RWPE2 (cell line): ENCODE data around the gene BMP2K.

Experiments used
- ATAC-seq: fragments of 200-7000 bp; cut with Tn5 transposase; 3 replicates; pipeline ENCODE4 v1.9.1; 2021; ENCODE audit warnings: low read depth
- DNase-seq: peaks from one replicate; pipeline ENCODE4 v3.0.0-alpha.2; 2020; ENCODE audit warnings: low spot score
- H3K27ac ChIP-seq: fragments of 450-650 bp; 2 replicates; pipeline ENCODE4 v1.5.1; 2017; ENCODE audit warnings: mild to moderate bottlenecking; ENCODE audit not compliant: poor library complexity, severe bottlenecking
- H3K27me3 ChIP-seq: fragments of 250-450 bp; sonication (Bioruptor Pico); 2 replicates; pipeline ENCODE4 v1.5.1; 2021; ENCODE audit warnings: mild to moderate bottlenecking, moderate library complexity; ENCODE audit not compliant: insufficient read depth, poor library complexity, severe bottlenecking
- H3K36me3 ChIP-seq: fragments of 250-450 bp; sonication (Bioruptor Pico); 2 replicates; pipeline ENCODE4 v1.5.1; 2020; ENCODE audit warnings: low read depth, mild to moderate bottlenecking, moderate library complexity
- H3K4me1 ChIP-seq: fragments of 250-450 bp; sonication (Bioruptor Pico); 2 replicates; pipeline ENCODE4 v1.5.1; 2021; ENCODE audit warnings: mild to moderate bottlenecking, moderate library complexity; ENCODE audit not compliant: insufficient read depth, poor library complexity, severe bottlenecking
- H3K4me3 ChIP-seq: fragments of 250-450 bp; sonication (Bioruptor Pico); 2 replicates; pipeline ENCODE4 v1.5.1; 2021; ENCODE audit warnings: mild to moderate bottlenecking, moderate library complexity; ENCODE audit not compliant: severe bottlenecking
- H3K9me3 ChIP-seq: fragments of 250-450 bp; sonication (Bioruptor Pico); 2 replicates; pipeline ENCODE4 v1.5.1; 2021; ENCODE audit warnings: mild to moderate bottlenecking, moderate library complexity; ENCODE audit not compliant: severe bottlenecking
- CTCF ChIP-seq: fragments of 450-650 bp; IDR thresholded peaks from one replicate; pipeline ENCODE4 v1.5.1; 2017; ENCODE audit warnings: mild to moderate bottlenecking, moderate library complexity; ENCODE audit not compliant: poor library complexity, severe bottlenecking

BMP2K gene

GRCh38 chr4:78930016-78930629, 154.0 kb downstream of the BMP2K start:
- H3K36me3 ChIP-seq = peaks cover 70% of the 10 kb centered on the region
- H3K27me3 ChIP-seq = no peaks in the 10 kb centered on the region
- DNase-seq (no peak), ATAC-seq (no peak)
- no peaks in the 10 kb centered on the region for H3K9me3 ChIP-seq
- no peaks in the 10 kb centered on the region for H3K4me1 ChIP-seq
- no peak overlapping the region for H3K4me3 ChIP-seq
- no peak for TF ChIP-seq CTCF
- H3K27ac ChIP-seq = no peak overlapping the region

GRCh38 chr4:78936989-78937388, 160.8 kb downstream of the BMP2K start:
- Histone ChIP-seq H3K9me3 (no peaks in the 10 kb centered on the region), H3K4me3 (no peak overlapping the region), H3K27me3 (no peaks in the 10 kb centered on the region), H3K4me1 (peaks cover 8% of the 10 kb centered on the region), H3K27ac (no peak overlapping the region), H3K36me3 (peaks cover 18% of the 10 kb centered on the region)
- no peak for TF ChIP-seq CTCF
- ATAC-seq = no peak
- DNase-seq = no peak

GRCh38 chr4:78937837-78938236, 161.7 kb downstream of the BMP2K start:
- Histone ChIP-seq H3K36me3 (peaks cover 15% of the 10 kb centered on the region), H3K27me3 (no peaks in the 10 kb centered on the region), H3K4me3 (no peak overlapping the region), H3K4me1 (peaks cover 8% of the 10 kb centered on the region), H3K27ac (no peak overlapping the region), H3K9me3 (no peaks in the 10 kb centered on the region)
- no peak for ATAC-seq
- no peak for TF ChIP-seq CTCF
- DNase-seq = no peak

GRCh38 chr4:78938474-78938867, 162.3 kb downstream of the BMP2K start:
- Histone ChIP-seq H3K4me1 (peaks cover 8% of the 10 kb centered on the region), H3K4me3 (peak overlapping the region; percentile 85), H3K36me3 (peaks cover 12% of the 10 kb centered on the region), H3K9me3 (no peaks in the 10 kb centered on the region), H3K27ac (no peak overlapping the region), H3K27me3 (no peaks in the 10 kb centered on the region)
- ATAC-seq (no peak), DNase-seq (no peak)
- TF ChIP-seq CTCF = no peak

- Histone ChIP-seq H3K36me3 (peaks cover 6% of the 10 kb centered on the region; the same call in 1 of the 2 replicates), H3K4me1 (peaks cover 8% of the 10 kb centered on the region), H3K27me3 (no peaks in the 10 kb centered on the region), H3K4me3 (peak within 1 kb of the TSS; percentile 85), H3K9me3 (no peaks in the 10 kb centered on the region), H3K27ac (no peak within 1 kb of the TSS)
- ATAC-seq (peak; percentile 93), DNase-seq (peak; percentile 77)
- no peak for TF ChIP-seq CTCF
Measured at GRCh38 chr4:78938868-78939666, 162.9 kb downstream of the BMP2K start, which contains the start of gene PAQR3. Gene PAQR3 (minus strand): TSS chr4:78939438. CDS start chr4:78939224, 214 bp downstream.
